ENCODE data around the gene CAMSAP3.

Gene CAMSAP3

GRCh38 chr19:7595466-7596133 lies at the start of gene CAMSAP3:
Gene CAMSAP3, plus strand, starts transcription at chr19:7595863. Its CDS starts 140 bp downstream, at chr19:7596003.
- H3K27ac ChIP-seq = peak within 1 kb of the TSS in 12 of 21 experiments; percentile 11 to 77 (median 48)
- peak within 1 kb of the TSS; percentile 25 to 54 (median 40) for H3K4me3 ChIP-seq

- Histone ChIP-seq H3K4me3 (no peak overlapping the region), H3K27ac (no peak overlapping the region)
Observed at GRCh38 chr19:7545904-7546303, 49.8 kb upstream of the CAMSAP3 start.

GRCh38 chr19:7547159-7547558 lies 48.5 kb upstream of the CAMSAP3 start:
- Histone ChIP-seq H3K27ac (no peak overlapping the region), H3K4me3 (no peak overlapping the region)

- H3K4me3 ChIP-seq = no peak overlapping the region
- H3K27ac ChIP-seq = no peak overlapping the region
Observed at GRCh38 chr19:7549429-7550148, 46.1 kb upstream of the CAMSAP3 start.

- Histone ChIP-seq H3K4me3 (no peak overlapping the region), H3K27ac (no peak overlapping the region)
Observed at GRCh38 chr19:7550169-7550770, 45.4 kb upstream of the CAMSAP3 start.

GRCh38 chr19:7550987-7551761 lies 44.5 kb upstream of the CAMSAP3 start:
- Histone ChIP-seq H3K27ac (no peak overlapping the region), H3K4me3 (peak overlapping the region in 1 of 7 experiments; percentile 5)

- no peak overlapping the region for H3K27ac ChIP-seq
- H3K4me3 ChIP-seq = no peak overlapping the region
Observed at GRCh38 chr19:7552781-7553180, 42.9 kb upstream of the CAMSAP3 start.

- H3K27ac ChIP-seq = no peak overlapping the region
- H3K4me3 ChIP-seq = no peak overlapping the region
Observed at GRCh38 chr19:7554565-7554964, 41.1 kb upstream of the CAMSAP3 start.

- no peak overlapping the region for H3K4me3 ChIP-seq
- H3K27ac ChIP-seq = no peak overlapping the region
Observed at GRCh38 chr19:7554990-7555864, 40.4 kb upstream of the CAMSAP3 start.

- Histone ChIP-seq H3K4me3 (no peak overlapping the region), H3K27ac (no peak overlapping the region)
Observed at GRCh38 chr19:7556696-7557315, 38.9 kb upstream of the CAMSAP3 start.

GRCh38 chr19:7558667-7559066 lies 37.0 kb upstream of the CAMSAP3 start:
- Histone ChIP-seq H3K27ac (no peak overlapping the region), H3K4me3 (no peak overlapping the region)

- Histone ChIP-seq H3K27ac (no peak overlapping the region), H3K4me3 (no peak overlapping the region)
Observed at GRCh38 chr19:7559102-7559501, 36.6 kb upstream of the CAMSAP3 start.

GRCh38 chr19:7560255-7560654 lies 35.4 kb upstream of the CAMSAP3 start:
- no peak overlapping the region for H3K27ac ChIP-seq
- no peak overlapping the region for H3K4me3 ChIP-seq

- no peak overlapping the region for H3K4me3 ChIP-seq
- no peak overlapping the region for H3K27ac ChIP-seq
Observed at GRCh38 chr19:7561325-7561724, 34.3 kb upstream of the CAMSAP3 start.

GRCh38 chr19:7562646-7563393 lies 32.8 kb upstream of the CAMSAP3 start:
- Histone ChIP-seq H3K4me3 (no peak overlapping the region), H3K27ac (no peak overlapping the region)

- Histone ChIP-seq H3K4me3 (no peak overlapping the region), H3K27ac (no peak overlapping the region)
Observed at GRCh38 chr19:7564866-7565265, 30.8 kb upstream of the CAMSAP3 start.

GRCh38 chr19:7565332-7565731 lies 30.3 kb upstream of the CAMSAP3 start:
- H3K4me3 ChIP-seq = no peak overlapping the region
- no peak overlapping the region for H3K27ac ChIP-seq

GRCh38 chr19:7570761-7571160 lies 24.9 kb upstream of the CAMSAP3 start:
- Histone ChIP-seq H3K27ac (no peak overlapping the region), H3K4me3 (no peak overlapping the region)
